Measurements from ENCODE around the gene FARP1. TPM values are rescaled to one million over a fixed set of nuclear protein-coding genes. Genes with fewer than 3 reads are reported as not detected.

Gene FARP1
- total RNA-seq, 4 donors from 2014 or later = 28.3 to 69.2 (median 36.4) TPM

DNA sequence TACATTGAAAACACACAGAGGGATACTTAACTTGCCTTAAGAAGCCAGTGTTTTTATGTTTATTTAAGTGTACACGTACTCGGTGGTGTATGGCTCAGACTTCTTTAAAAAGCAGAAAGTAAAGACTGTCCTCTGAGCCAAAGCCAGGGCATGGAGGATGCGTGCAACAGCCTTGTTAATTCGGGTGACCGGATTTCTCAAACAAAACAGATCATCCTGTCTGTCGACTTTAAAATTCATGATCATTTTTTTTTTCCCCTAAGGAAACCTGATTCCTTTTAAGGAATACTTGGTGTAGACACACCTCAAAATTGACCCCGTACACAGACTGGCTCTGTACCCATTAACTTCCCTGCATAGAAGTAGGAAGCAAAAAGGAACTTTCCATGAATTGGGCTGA is 158.8 kb downstream of the FARP1 start:
- 23 to 42% methylated on average over 6 to 7 of the region's 7 CpGs for WGBS, 2 donors (ENCODE audit: low coverage in 1 of 2)
- H3K4me1 ChIP-seq = peaks cover 0 to 44% (median 15%) of the 10 kb centered on the region in 3 donors
- peak overlapping the region; percentile 15 to 16 for H3K4me3 ChIP-seq

GRCh38 chr13:98303858-98304257 is 161.0 kb downstream of the FARP1 start:
- H3K4me3 ChIP-seq = no peak overlapping the region
- 91% methylated on average over 5 of the region's 6 CpGs for WGBS, 2 donors (ENCODE audit: low coverage in 1 of 2)
- TF ChIP-seq POLR2A (IDR thresholded peaks at IDR 0.05) = no peak
- no peak for TF ChIP-seq POLR2AphosphoS5 (IDR thresholded peaks at IDR 0.05)
- no peak for TF ChIP-seq CTCF (IDR thresholded peaks at IDR 0.05)
- no peak for TF ChIP-seq EP300 (IDR thresholded peaks at IDR 0.05)
- H3K9me3 ChIP-seq = no peaks in the 10 kb centered on the region
- H3K36me3 ChIP-seq = no peaks in the 10 kb centered on the region
- H3K27ac ChIP-seq = no peak overlapping the region
- peaks cover 0 to 53% (median 15%) of the 10 kb centered on the region in 3 donors for H3K4me1 ChIP-seq
- ATAC-seq = no peak
- no peaks in the 10 kb centered on the region for H3K27me3 ChIP-seq

More for the DNA sequence above, 158.8 kb downstream of the FARP1 start:
- Histone ChIP-seq H3K9me3 (no peaks in the 10 kb centered on the region), H3K27me3 (no peaks in the 10 kb centered on the region), H3K27ac (peak overlapping the region; percentile 16 to 69 (median 48)), H3K36me3 (no peaks in the 10 kb centered on the region)
- no peak for ATAC-seq
- TF ChIP-seq CTCF (IDR thresholded peaks at IDR 0.05) = no peak
- no peak for TF ChIP-seq POLR2AphosphoS5 (IDR thresholded peaks at IDR 0.05)

- Histone ChIP-seq H3K9me3 (no peaks in the 10 kb centered on the region), H3K4me3 (no peak overlapping the region), H3K27ac (no peak overlapping the region), H3K36me3 (no peaks in the 10 kb centered on the region), H3K4me1 (peaks cover 0 to 35% (median 8%) of the 10 kb centered on the region in 3 donors), H3K27me3 (no peaks in the 10 kb centered on the region)
- no peak for TF ChIP-seq EP300 (IDR thresholded peaks at IDR 0.05)
- no peak for TF ChIP-seq POLR2A (IDR thresholded peaks at IDR 0.05)
- TF ChIP-seq CTCF (IDR thresholded peaks at IDR 0.05) = no peak
- no peak for TF ChIP-seq POLR2AphosphoS5 (IDR thresholded peaks at IDR 0.05)
- no peak for ATAC-seq
- 81 to 100% methylated on average over 2 to 3 of the region's 4 CpGs for WGBS, 2 donors (ENCODE audit: low coverage in 1 of 2)
These were observed 162.8 kb downstream of the FARP1 start for GRCh38 chr13:98305670-98306069.

- Histone ChIP-seq H3K27me3 (no peaks in the 10 kb centered on the region), H3K4me1 (peaks cover 0 to 16% (median 0%) of the 10 kb centered on the region in 3 donors), H3K27ac (peak overlapping the region in 2 of 4 donors; percentile 5 to 15), H3K4me3 (no peak overlapping the region), H3K9me3 (no peaks in the 10 kb centered on the region), H3K36me3 (no peaks in the 10 kb centered on the region)
- ATAC-seq = no peak
- 44 to 50% methylated on average over 10 to 14 of the region's 16 CpGs for whole genome bisulfite sequencing, 2 donors (ENCODE audit: low coverage in 1 of 2)
- TF ChIP-seq POLR2AphosphoS5 (IDR thresholded peaks at IDR 0.05) (no peak), CTCF (IDR thresholded peaks at IDR 0.05) (no peak), POLR2A (IDR thresholded peaks at IDR 0.05) (no peak), EP300 (IDR thresholded peaks at IDR 0.05) (no peak)
These were observed 164.7 kb downstream of the FARP1 start for GRCh38 chr13:98307463-98308085.

Measured in gastroesophageal sphincter (tissue), 4 donors.